ENCODE results near the gene FNDC3B. TPM values are rescaled to one million over a fixed set of nuclear protein-coding genes. Genes with fewer than 3 reads are reported as not detected.

Gene FNDC3B
- total and polyA plus RNA-seq, 9 of the 15 experiments (the other 6 are each of a cell fraction or from before 2014, with no cell fraction given), result 7.0 to 35.8 (median 16.2) TPM

- ChIA-PET CTCF (ENCODE audit: low intra/inter-chr PET ratio) (no interaction called here), POLR2A (interaction anchor here (0.9 to 1.0 kb wide), 2 partner anchors 9 to 447 kb away, joined by 3 read pairs; no protein-coding TSS in a partner anchor)
- no peak overlapping the region for H3K9ac ChIP-seq (ENCODE audit: insufficient read depth in 1 of 2, low read depth in 2 of 2, low read length in 2 of 2)
- WGBS (ENCODE audit: insufficient coverage, low coverage, missing lambda C conversion rate), result 88% methylated on average over 1 of the region's 1 CpG
- no peak for FAIRE-seq
- peaks cover 0 to 5% of the 10 kb centered on the region in 2 experiments; a peak in 1 of 5 replicates for H3K4me1 ChIP-seq (replicated peaks in 1 of 2; ENCODE audit: control insufficient read depth in 2 of 2, insufficient read depth in 2 of 2, low read length in 2 of 2)
- no peak overlapping the region for H3K27ac ChIP-seq (ENCODE audit: extremely low read depth, low read depth, low read length)
- no peak overlapping the region for H3K4me3 ChIP-seq
- H4K20me1 ChIP-seq (replicated peaks; ENCODE audit: control insufficient read depth, insufficient read depth, low read length), result no peaks in the 10 kb centered on the region
- intact Hi-C loops (cut with micrococcal nuclease) (no loop called here), in situ Hi-C loops (cut with MboI) (no loop called here)
- H3K36me3 ChIP-seq (ENCODE audit: control insufficient read depth, insufficient read depth, low read length), result peaks cover 22% of the 10 kb centered on the region
- peak; percentile 20; the same call in 1 of the 3 replicates for ATAC-seq
- H3K9me3 ChIP-seq (replicated peaks; ENCODE audit: control insufficient read depth, insufficient read depth, low read depth, low read length), result no peaks in the 10 kb centered on the region
- no peaks in the 10 kb centered on the region for H3K27me3 ChIP-seq (ENCODE audit: control insufficient read depth in 2 of 2, insufficient read depth in 2 of 2, low read length in 2 of 2)
- peaks cover 2% of the 10 kb centered on the region; the same call in 1 of the 3 replicates for H3K79me2 ChIP-seq (ENCODE audit: control insufficient read depth, insufficient read depth, low read length)
- BruUV-seq (replicated peaks), result no TSS peak
- no peak overlapping the region for H2AFZ ChIP-seq (ENCODE audit: low read depth, low read length)
- no peaks in the 10 kb centered on the region for H3K9me1 ChIP-seq (ENCODE audit: control insufficient read depth, insufficient read depth, low read length)
- DNase-seq (ENCODE audit: extremely low read depth in 1 of 4, low spot score in 3 of 4), result peak in 1 of 4 experiments; percentile 5
- TF ChIP-seq ATF3 (IDR thresholded peaks at IDR 0.05), result peak; percentile 29; the same call in 1 of the 2 replicates
- TF ChIP-seq ATF3 (CRISPR knock-in tag; conservative IDR thresholded peaks at IDR 0.05), result no peak
- TF ChIP-seq SUPT5H (IDR thresholded peaks at IDR 0.05), result no peak
- no peak overlapping the region for H3K4me2 ChIP-seq (ENCODE audit: insufficient read depth, low read length)
These were observed 241.2 kb downstream of the FNDC3B start for GRCh38 chr3:172280406-172281051.

- BruUV-seq (replicated peaks), result no TSS peak
- peaks cover 2% of the 10 kb centered on the region; the same call in 1 of the 3 replicates for H3K79me2 ChIP-seq (ENCODE audit: control insufficient read depth, insufficient read depth, low read length)
- TF ChIP-seq MYBL2 (IDR thresholded peaks at IDR 0.05; ENCODE audit: low read depth) (no peak), MYBL2 (CRISPR knock-in tag; IDR thresholded peaks at IDR 0.05; ENCODE audit: borderline replicate concordance) (no peak), ILK (tag; IDR thresholded peaks at IDR 0.05; ENCODE audit: borderline replicate concordance, low read depth) (no peak), FOXK1 (CRISPR knock-in tag; IDR thresholded peaks at IDR 0.05; ENCODE audit: borderline replicate concordance) (no peak), CEBPZ (IDR thresholded peaks at IDR 0.05; ENCODE audit: borderline replicate concordance, low read depth, low read length) (no peak), ZNF431 (CRISPR knock-in tag; IDR thresholded peaks at IDR 0.05) (no peak), FOS (IDR thresholded peaks at IDR 0.05; ENCODE audit: extremely low read depth, insufficient read length) (no peak), CBFA2T3 (IDR thresholded peaks at IDR 0.05) (no peak), NFE2 (IDR thresholded peaks at IDR 0.05; ENCODE audit: low read depth) (no peak)
These were observed 242.5 kb downstream of the FNDC3B start for GRCh38 chr3:172281884-172282283.

More at GRCh38 chr3:172281884-172282283, 242.5 kb downstream of the FNDC3B start:
- ATAC-seq, result no peak
- H2AFZ ChIP-seq (ENCODE audit: low read depth, low read length), result no peak overlapping the region
- H4K20me1 ChIP-seq (replicated peaks; ENCODE audit: control insufficient read depth, insufficient read depth, low read length), result no peaks in the 10 kb centered on the region
- WGBS (ENCODE audit: insufficient coverage, low coverage, missing lambda C conversion rate), result 92% methylated on average over 7 of the region's 7 CpGs
- H3K4me3 ChIP-seq, result no peak overlapping the region
- POLR2A ChIA-PET, result interaction anchor here (0.7 to 1.0 kb wide), 3 partner anchors 23 to 497 kb away, joined by 3 read pairs; no protein-coding TSS in a partner anchor
- no peak overlapping the region for H3K9ac ChIP-seq (ENCODE audit: insufficient read depth in 1 of 2, low read depth in 2 of 2, low read length in 2 of 2)
- intact Hi-C loops (cut with micrococcal nuclease), result no loop called here
- no peak for DNase-seq (ENCODE audit: extremely low read depth in 1 of 4, low spot score in 3 of 4)
- H3K4me2 ChIP-seq (ENCODE audit: insufficient read depth, low read length), result no peak overlapping the region
- in situ Hi-C loops (cut with MboI), result no loop called here
- no peak overlapping the region for H3K27ac ChIP-seq (ENCODE audit: extremely low read depth, low read depth, low read length)
- CTCF ChIA-PET (ENCODE audit: low intra/inter-chr PET ratio), result no interaction called here
- peaks cover 33% of the 10 kb centered on the region for H3K36me3 ChIP-seq (ENCODE audit: control insufficient read depth, insufficient read depth, low read length)
- no peak for FAIRE-seq
- H3K4me1 ChIP-seq (replicated peaks in 1 of 2; ENCODE audit: control insufficient read depth in 2 of 2, insufficient read depth in 2 of 2, low read length in 2 of 2), result peaks cover 0 to 5% of the 10 kb centered on the region in 2 experiments; a peak in 1 of 5 replicates
- no peaks in the 10 kb centered on the region for H3K9me3 ChIP-seq (replicated peaks; ENCODE audit: control insufficient read depth, insufficient read depth, low read depth, low read length)
- H3K9me1 ChIP-seq (ENCODE audit: control insufficient read depth, insufficient read depth, low read length), result no peaks in the 10 kb centered on the region
- no peaks in the 10 kb centered on the region for H3K27me3 ChIP-seq (ENCODE audit: control insufficient read depth in 2 of 2, insufficient read depth in 2 of 2, low read length in 2 of 2)
